ENCODE results near the gene GPX1. TPM values are rescaled to one million over a fixed set of nuclear protein-coding genes. Genes with fewer than 3 reads are reported as not detected.
A peak's percentile ranks its signal among the peaks of the same experiment; 100 is the strongest.
"Not testable (repeated sequence)": the region's sequence is repeated elsewhere in the genome, so short reads cannot be mapped to it uniquely, and the experiment has no call there.

GPX1 gene
- total RNA-seq, 2 donors from 2014 or later = 180 to 264 TPM

DNA sequence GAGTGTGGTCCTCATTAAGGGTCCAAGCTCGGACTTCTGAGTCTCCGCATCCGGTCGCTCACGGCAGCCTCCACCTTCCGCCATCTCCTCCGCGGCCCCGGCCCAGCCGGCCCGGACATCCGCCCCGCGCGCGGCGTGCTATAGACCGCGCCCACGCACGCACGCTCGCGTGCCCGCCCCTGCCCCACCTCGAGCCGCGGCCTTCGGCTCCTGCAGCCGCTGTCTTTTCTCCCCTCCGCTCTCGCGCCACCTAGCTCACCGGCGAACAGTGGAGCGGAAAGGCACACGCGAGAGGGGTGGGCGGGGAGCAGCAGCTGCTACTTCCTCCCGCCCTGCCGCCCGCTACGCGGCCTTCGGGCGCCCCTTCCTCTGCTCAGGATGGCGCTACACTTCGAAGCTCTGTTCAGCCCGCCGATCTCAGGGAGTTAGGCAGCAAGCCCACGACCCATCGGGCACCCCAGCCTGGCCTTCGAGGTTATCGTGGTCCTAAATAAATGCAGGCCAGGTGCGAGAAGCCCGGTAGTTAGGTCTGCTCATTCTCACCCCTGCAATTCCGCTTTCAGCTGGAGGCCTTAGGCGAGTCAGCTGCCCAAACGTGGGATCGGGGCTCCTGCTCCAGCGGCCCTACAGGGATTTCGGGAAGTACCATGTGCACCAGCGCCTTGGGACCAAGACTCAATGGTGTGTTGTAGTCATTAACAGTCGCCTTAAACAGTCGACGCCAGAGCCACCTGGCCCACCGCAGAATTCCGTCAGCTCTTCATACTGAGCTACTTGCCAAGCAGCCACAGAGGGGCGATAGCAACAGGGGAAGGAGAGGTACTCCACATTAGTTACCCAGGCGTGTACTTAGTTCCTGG, 18.0 kb downstream of the GPX1 start, which contains the start of gene USP4:
Gene USP4 (minus strand): TSS at position 113 of the 860 bp plus-strand sequence. CDS start 29 bp downstream, at position 84.
- Mint-ChIP-seq H3K9me3 (peaks cover 0 to 1% of the 10 kb centered on the region in 2 donors), H3K36me3 (peaks cover 18 to 22% of the 10 kb centered on the region in 2 donors), H3K27ac (peak within 1 kb of the TSS; percentile 95 to 98)
- ATAC-seq (peak; percentile 91 to 92), DNase-seq (ENCODE audit: low spot score in 2 of 2) (peak; percentile 91 to 92)

- Mint-ChIP-seq H3K9me3 (no peaks in the 10 kb centered on the region), H3K36me3 (peaks cover 18 to 24% of the 10 kb centered on the region in 2 donors), H3K27ac (peak overlapping the region; percentile 95 to 98)
- DNase-seq (ENCODE audit: low spot score in 2 of 2) (peak in 1 of 2 donors; percentile 35), ATAC-seq (peak in 1 of 2 donors; percentile 0)
These were observed 18.6 kb downstream of the GPX1 start for GRCh38 chr3:49339581-49339940.

DNA sequence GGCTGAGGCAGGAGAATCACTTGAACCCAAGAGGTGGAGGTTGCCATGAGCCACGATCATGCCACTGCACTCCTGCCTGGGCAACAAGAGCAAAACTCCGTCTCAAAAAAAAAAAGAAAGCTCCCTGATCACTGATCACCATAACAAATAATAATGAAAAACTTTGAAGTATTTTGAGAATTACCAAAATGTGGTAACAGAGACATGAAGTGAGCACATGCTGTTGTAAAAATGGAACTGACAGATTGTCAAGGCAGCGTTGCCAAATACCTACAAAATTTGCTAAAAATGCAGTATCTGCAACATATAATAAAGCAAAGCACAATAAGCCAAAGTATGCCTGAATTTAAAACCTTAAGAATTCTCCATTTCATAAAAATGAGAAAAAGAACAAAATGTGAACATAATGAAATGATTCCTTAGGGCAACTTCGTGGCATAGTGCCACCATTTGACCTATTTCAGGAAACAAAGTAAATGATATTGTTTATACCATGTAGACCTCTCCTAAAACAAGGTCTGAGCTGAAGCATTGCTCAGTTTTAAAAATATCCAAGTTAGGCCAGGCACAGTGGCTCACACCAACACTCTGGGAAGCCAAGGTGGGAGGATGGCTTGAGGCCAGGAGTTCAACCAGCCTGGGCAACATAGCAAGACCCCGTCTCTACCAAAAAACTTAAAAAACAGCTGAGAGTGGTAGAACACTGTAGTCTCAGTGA, 24.1 kb downstream of the GPX1 start:
- Mint-ChIP-seq H3K27ac (peak overlapping the region in 1 of 2 donors; percentile 74), H3K9me3 (no peaks in the 10 kb centered on the region), H3K36me3 (peaks cover 4 to 39% of the 10 kb centered on the region in 2 donors)
- ATAC-seq (no peak), DNase-seq (ENCODE audit: low spot score in 2 of 2) (no peak)

- H3K27ac Mint-ChIP-seq = peak overlapping the region; percentile 15 to 74
- DNase-seq (ENCODE audit: low spot score in 2 of 2) (no peak), ATAC-seq (peak in 1 of 2 donors; percentile 29)
- H3K9me3 Mint-ChIP-seq = no peaks in the 10 kb centered on the region
- H3K36me3 Mint-ChIP-seq = peaks cover 4 to 40% of the 10 kb centered on the region in 2 donors
These were observed 25.1 kb downstream of the GPX1 start for GRCh38 chr3:49333091-49333490.

GRCh38 chr3:49329186-49329585, 29.0 kb downstream of the GPX1 start:
- H3K9me3 Mint-ChIP-seq = no peaks in the 10 kb centered on the region
- ATAC-seq = no peak
- peaks cover 8 to 25% of the 10 kb centered on the region in 2 donors for H3K36me3 Mint-ChIP-seq

GRCh38 chr3:49328350-49328749, 29.8 kb downstream of the GPX1 start:
- ATAC-seq; DNase-seq (ENCODE audit: low spot score in 2 of 2); H3K9me3 Mint-ChIP-seq: not testable (repeated sequence)
- peaks cover 12 to 16% of the 10 kb centered on the region in 2 donors for H3K36me3 Mint-ChIP-seq
- peak overlapping the region in 1 of 2 donors; percentile 67 for H3K27ac Mint-ChIP-seq

More at GRCh38 chr3:49329186-49329585, 29.0 kb downstream of the GPX1 start:
- no peak for DNase-seq (ENCODE audit: low spot score in 2 of 2)
- H3K27ac Mint-ChIP-seq = peak overlapping the region in 1 of 2 donors; percentile 66

DNA sequence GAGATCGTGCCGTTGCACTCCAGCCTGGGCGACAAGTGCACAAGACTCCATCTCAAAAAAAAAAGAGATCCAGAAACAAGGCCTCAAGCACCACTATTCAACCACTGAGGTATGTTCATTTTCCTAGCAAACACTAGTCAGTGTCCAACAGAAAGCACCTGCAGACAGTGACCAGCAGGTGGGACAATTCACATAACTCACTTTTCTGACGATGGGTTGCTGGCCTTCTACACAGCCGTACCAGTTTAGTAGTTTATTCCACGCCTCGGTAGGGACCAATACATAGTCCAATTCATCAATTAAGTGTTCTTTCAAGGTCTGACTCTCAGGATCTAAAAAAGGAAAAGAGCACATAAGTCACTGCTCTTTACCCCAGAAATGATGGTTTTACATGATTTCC, 30.7 kb downstream of the GPX1 start:
- no peaks in the 10 kb centered on the region for H3K9me3 Mint-ChIP-seq
- DNase-seq (ENCODE audit: low spot score in 2 of 2) (no peak), ATAC-seq (no peak)
- H3K36me3 Mint-ChIP-seq = peaks cover 12 to 13% of the 10 kb centered on the region in 2 donors
- no peak overlapping the region for H3K27ac Mint-ChIP-seq

GRCh38 chr3:49324768-49325167, 33.4 kb downstream of the GPX1 start:
- DNase-seq (ENCODE audit: low spot score in 2 of 2) (no peak), ATAC-seq (no peak)
- peak overlapping the region in 1 of 2 donors; percentile 11 for H3K27ac Mint-ChIP-seq
- no peaks in the 10 kb centered on the region for H3K9me3 Mint-ChIP-seq
- H3K36me3 Mint-ChIP-seq = peaks cover 19% of the 10 kb centered on the region in 2 donors

DNA sequence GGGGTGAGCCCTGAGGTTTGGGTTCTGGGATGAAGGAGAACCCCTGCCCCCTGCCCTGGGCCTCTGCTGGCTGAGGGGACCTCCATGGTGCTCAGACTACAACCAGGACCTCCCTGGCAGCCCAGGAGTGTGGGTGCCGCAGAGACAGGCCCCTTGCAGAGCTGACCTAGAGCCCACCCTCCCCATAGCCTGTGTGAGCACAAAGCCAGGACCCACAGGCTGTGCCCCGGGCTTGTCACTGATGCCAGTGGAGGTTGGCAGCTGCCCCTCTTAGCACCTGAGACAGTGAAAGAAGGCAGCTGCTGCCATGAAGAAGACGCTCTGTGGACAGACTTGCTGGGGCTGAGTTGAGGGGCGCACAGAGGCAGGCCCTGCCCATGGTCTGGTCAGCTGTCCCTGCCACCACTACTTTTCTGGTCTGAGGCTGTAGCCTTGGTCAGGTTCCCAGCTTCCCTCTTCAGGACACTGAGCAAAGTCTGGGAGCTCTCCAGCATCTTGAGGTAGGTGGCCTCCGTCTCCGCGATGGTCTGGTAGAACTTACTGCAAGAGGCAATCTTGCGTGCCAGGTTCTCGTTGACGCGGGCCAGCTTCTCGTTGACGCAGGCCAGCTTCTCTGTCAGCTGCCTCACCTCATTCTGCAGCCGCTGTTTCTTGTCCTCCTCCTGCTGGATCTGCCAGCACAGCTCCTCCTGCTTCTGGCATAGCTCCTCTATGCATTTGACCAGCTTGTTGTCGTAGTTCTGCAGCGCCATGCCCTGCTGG, 41.3 kb downstream of the GPX1 start:
- DNase-seq (ENCODE audit: low spot score in 2 of 2) (no peak), ATAC-seq (no peak)
- H3K36me3 Mint-ChIP-seq = peaks cover 6% of the 10 kb centered on the region in 2 donors
- H3K27ac Mint-ChIP-seq = no peak overlapping the region
- H3K9me3 Mint-ChIP-seq = no peaks in the 10 kb centered on the region

- H3K27ac Mint-ChIP-seq = peak overlapping the region in 1 of 2 donors; percentile 68
- peak in 1 of 2 donors; percentile 43 for ATAC-seq
- H3K9me3 Mint-ChIP-seq = no peaks in the 10 kb centered on the region
These were observed 44.1 kb downstream of the GPX1 start for GRCh38 chr3:49313896-49314688.

DNA sequence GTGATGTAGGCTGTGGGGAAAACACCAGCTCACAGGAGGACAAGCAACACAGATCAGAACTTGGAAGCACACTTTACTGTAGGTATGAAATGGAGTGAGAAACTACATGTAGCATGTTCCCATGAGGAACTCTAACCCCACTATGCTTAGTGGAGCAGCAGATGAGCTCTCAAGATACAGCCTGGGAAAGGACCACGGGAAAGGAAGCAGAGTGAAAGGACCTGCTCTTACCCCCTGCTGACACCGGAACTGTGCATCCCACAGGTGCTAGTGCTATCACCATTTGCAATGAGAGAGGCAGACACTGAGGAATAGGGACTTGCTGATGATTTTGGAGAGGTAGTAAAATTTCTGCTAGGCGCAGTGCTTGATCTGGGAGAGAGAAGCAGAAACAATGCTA, 46.9 kb downstream of the GPX1 start:
- H3K27ac Mint-ChIP-seq = no peak overlapping the region

More at GRCh38 chr3:49313896-49314688, 44.1 kb downstream of the GPX1 start:
- no peaks in the 10 kb centered on the region for H3K36me3 Mint-ChIP-seq
- DNase-seq (ENCODE audit: low spot score in 2 of 2) = no peak

GRCh38 chr3:49310677-49311076, 47.5 kb downstream of the GPX1 start:
- Mint-ChIP-seq H3K9me3 (no peaks in the 10 kb centered on the region), H3K36me3 (no peaks in the 10 kb centered on the region), H3K27ac (peak overlapping the region in 1 of 2 donors; percentile 65)
- DNase-seq (ENCODE audit: low spot score in 2 of 2) = no peak
- no peak for ATAC-seq

More for the DNA sequence above, 46.9 kb downstream of the GPX1 start:
- no peaks in the 10 kb centered on the region for H3K36me3 Mint-ChIP-seq
- ATAC-seq (no peak), DNase-seq (ENCODE audit: low spot score in 2 of 2) (no peak)
- H3K9me3 Mint-ChIP-seq = no peaks in the 10 kb centered on the region

Other genes starting within 250 kb of the GPX1 start
- 10 to 100 TPM; 40.8 to 46.7 TPM for gene USP19, start 237.5 kb downstream of the GPX1 start, total RNA-seq
- 1 to 10 TPM in 1 of 2 donors, not detected in 1; 1.4 TPM for gene LAMB2, start 225.3 kb downstream of the GPX1 start, total RNA-seq
- gene CCDC71, start 192.0 kb downstream of the GPX1 start, total RNA-seq = 10 to 100 TPM; 10.2 to 20.3 TPM
- 1 to 10 TPM; 3.1 to 4.9 TPM for gene KLHDC8B, start 186.8 kb downstream of the GPX1 start, total RNA-seq
- gene C3orf62, start 81.1 kb downstream of the GPX1 start, total RNA-seq = 1 to 10 TPM; 4.3 to 5.4 TPM
- 10 to 100 TPM; 76.0 to 92.8 TPM for gene USP4, start 18.3 kb downstream of the GPX1 start, total RNA-seq
- 100 to 1,000 TPM; 412 to 421 TPM for gene RHOA, start 53.6 kb upstream of the GPX1 start, total RNA-seq
- 10 to 100 TPM in 1 of 2 donors, 1 to 10 TPM in 1; 9.2 to 17.0 TPM for gene TCTA, start 54.1 kb upstream of the GPX1 start, total RNA-seq
- gene AMT, start 64.1 kb upstream of the GPX1 start, total RNA-seq = 1 to 10 TPM; 3.1 to 4.9 TPM
- gene NICN1, start 71.0 kb upstream of the GPX1 start, total RNA-seq = 10 to 100 TPM in 1 of 2 donors, 1 to 10 TPM in 1; 8.1 to 12.4 TPM
- gene DAG1, start 111.9 kb upstream of the GPX1 start, total RNA-seq = 10 to 100 TPM in 1 of 2 donors, 1 to 10 TPM in 1; 9.3 to 10.1 TPM
- under 1 TPM; 0.06 to 0.20 TPM for gene BSN, start 196.1 kb upstream of the GPX1 start, total RNA-seq